K562 (cell line): ENCODE data around the gene TCEANC2. TPM values are rescaled to one million over a fixed set of nuclear protein-coding genes. Genes with fewer than 3 reads are reported as not detected.

ENCODE experiments used
- BRD9 ChIP-seq: fragments of 450-650 bp; IDR thresholded peaks from 2 replicates; pipeline ENCODE4 v1.6.1; 2018; ENCODE audit warnings: low read depth; ENCODE audit not compliant: partially characterized antibody
- CREB3 ChIP-seq: fragments of 450-650 bp; conservative IDR thresholded peaks from 2 replicates; pipeline ENCODE4 v1.6.1; 2016; ENCODE audit warnings: missing genetic modification characterization, low read depth, mild to moderate bottlenecking, missing compliant biosample characterization, moderate library complexity
- CTCF ChIP-seq, 3 experiments: IDR thresholded peaks in 2 of 3; conservative IDR thresholded peaks in 1 of 3; 2 replicates each; pipeline ENCODE4 v1.5.1; 2011 to 2012; ENCODE audit warnings: low read length in 3 of 3, mild to moderate bottlenecking in 3 of 3, control low read depth in 2 of 3, improper control_type of control experiment in 1 of 3, inconsistent platforms in 1 of 3, low read depth in 1 of 3, mixed read lengths in 1 of 3, moderate library complexity in 1 of 3; ENCODE audit not compliant: insufficient read depth in 2 of 3
- EP300 ChIP-seq: IDR thresholded peaks from 2 replicates; pipeline ENCODE4 v1.6.1; 2012; ENCODE audit warnings: low read length, improper control_type of control experiment
- GATAD2A ChIP-seq: fragments of 450-650 bp; IDR thresholded peaks from 2 replicates; pipeline ENCODE4 v1.6.1; 2017
- KAT2B ChIP-seq: IDR thresholded peaks from one replicate; pipeline ENCODE4 v1.6.1; 2012; ENCODE audit warnings: low read depth, mild to moderate bottlenecking, control low read depth, inconsistent platforms, low read length, moderate library complexity
- PML ChIP-seq: IDR thresholded peaks from 2 replicates; pipeline ENCODE4 v1.6.1; 2012; ENCODE audit warnings: low read length, inconsistent platforms
- RFX7 ChIP-seq: fragments of 250-450 bp; sonication (Bioruptor Pico); IDR thresholded peaks from 2 replicates; pipeline ENCODE4 v1.5.1; 2021; ENCODE audit warnings: mild to moderate bottlenecking
- RREB1 ChIP-seq: fragments of 250-450 bp; sonication (Bioruptor Pico); IDR thresholded peaks from 2 replicates; pipeline ENCODE4 v1.4.0; 2020
- TCF3 ChIP-seq: sonication (generic); formaldehyde crosslinking; IDR thresholded peaks from 2 replicates; pipeline ENCODE4 v1.4.0; 2020; ENCODE audit warnings: mild to moderate bottlenecking, missing genetic modification reagents
- TEAD2 ChIP-seq: fragments of 450-650 bp; IDR thresholded peaks from 2 replicates; pipeline ENCODE4 v1.6.1; 2016; ENCODE audit warnings: missing genetic modification characterization, control low read depth, missing compliant biosample characterization
- THAP7 ChIP-seq: fragments of 250-450 bp; sonication (Bioruptor Pico); IDR thresholded peaks from 2 replicates; pipeline ENCODE4 v1.5.0; 2021
- UBTF ChIP-seq, 2 experiments: IDR thresholded peaks; 2 replicates each; pipeline ENCODE4 v1.6.1; 2012; ENCODE audit warnings: improper control_type of control experiment in 2 of 2, low read depth in 2 of 2, low read length in 2 of 2, borderline replicate concordance in 1 of 2
- ZNF197 ChIP-seq: fragments of 200-800 bp; sonication (Bioruptor generic); IDR thresholded peaks from 2 replicates; pipeline ENCODE4 v1.6.1; 2016; ENCODE audit warnings: low read depth, missing genetic modification characterization, missing compliant biosample characterization
- ZNF282 ChIP-seq: sonication (generic); formaldehyde crosslinking; IDR thresholded peaks from 2 replicates; pipeline ENCODE4 v1.8.1; 2023; ENCODE audit warnings: missing genetic modification reagents
- ZNF584 ChIP-seq: fragments of 200-800 bp; sonication (Bioruptor generic); IDR thresholded peaks from 2 replicates; pipeline ENCODE4 v1.6.1; 2016; ENCODE audit warnings: low read depth, mild to moderate bottlenecking, missing genetic modification characterization, missing compliant biosample characterization
- polyA plus RNA-seq, 8 experiments: library from polyadenylated mRNA; depleted of rRNA in 4 of 8; stranded (reverse) in 5 of 8; unstranded in 3 of 8; fragments of >200 nt; fragmentation: Nextera tagmentation in 2 of 8; fragmentation: Illumina TruSeq in 1 of 8; extraction: Ambion mirVana in 2 of 8; extraction: Trizol in 1 of 8; gene quantifications; 2 replicates each; pipeline versions ENCODE4 v1.2.1 to v1.2.3, GENCODE V29; 2011 to 2014; ENCODE audit warnings: inconsistent platforms in 1 of 8, missing spikeins in 1 of 8
- total RNA-seq, 7 experiments: library from RNA; depleted of rRNA in 6 of 7; stranded (reverse); fragments of >200 nt in 6 of 7; fragmentation: Illumina TruSeq in 2 of 7; extraction: Trizol in 2 of 7; gene quantifications; 2 replicates each; pipeline versions ENCODE4 v1.2.1 to v1.2.3, GENCODE V29; 2011 to 2021; ENCODE audit warnings: low replicate concordance in 1 of 7

TCEANC2 gene
- total and polyA plus RNA-seq, 9 of the 15 experiments (the other 6 are each of a cell fraction or from before 2014, with no cell fraction given): 3.3 to 10.2 (median 7.0) TPM

- TF ChIP-seq CTCF (IDR thresholded peaks at IDR 0.05 in 2 of 3, conservative IDR thresholded peaks at IDR 0.05 in 1 of 3; ENCODE audit: insufficient read depth in 2 of 3, low read depth in 1 of 3, low read length in 3 of 3) (peak; percentile 91 to 93 (median 92)), THAP7 (CRISPR knock-in tag) (no peak), UBTF (IDR thresholded peaks at IDR 0.05; ENCODE audit: borderline replicate concordance in 1 of 2, low read depth in 2 of 2, low read length in 2 of 2) (0 out of 4 replicates have a peak, but pooled peaks have one; percentile 35 to 66), RFX7 (CRISPR knock-in tag) (no peak), BRD9 (no peak), KAT2B (no peak), EP300 (peak; percentile 27; the same call in 1 of the 2 replicates), ZNF282 (no peak), TEAD2 (tag) (no peak), TCF3 (CRISPR knock-in tag) (peak; percentile 27), PML (no peak), ZNF584 (CRISPR knock-in tag) (no peak), GATAD2A (no peak), RREB1 (CRISPR knock-in tag) (no peak), ZNF197 (CRISPR knock-in tag) (no peak), CREB3 (tag) (no peak)
Observed at GRCh38 chr1:54121482-54122134, 68.2 kb downstream of the TCEANC2 start (continued).
